Activated naive CD4-positive, alpha-beta T cell treated with anti-CD3 and anti-CD28 coated beads, Interleukin-2, amount 50 U/mL, for 72 hours (primary cell): ENCODE results near the gene EML4. TPM values are rescaled to one million over a fixed set of nuclear protein-coding genes. Genes with fewer than 3 reads are reported as not detected.
A peak's percentile ranks its signal among the peaks of the same experiment; 100 is the strongest.

Source experiments
- ATAC-seq, 2 donors: fragments of 150-1000 bp; cut with Tn5 transposase; 2 replicates each; pipeline ENCODE4 v1.10.0; 2021; ENCODE audit warnings: mild to moderate bottlenecking in 2 of 2, moderate library complexity in 2 of 2
- DNase-seq, 2 donors: peaks; one replicate each; pipeline ENCODE4 v3.0.0; 2021 to 2022; ENCODE audit warnings: low spot score in 2 of 2
- H3K27ac Mint-ChIP-seq, 2 donors: one replicate each; pipeline ENCODE4 v1.8.0; 2022; ENCODE audit warnings: mild to moderate bottlenecking in 2 of 2, mixed read lengths in 2 of 2
- H3K36me3 Mint-ChIP-seq, 2 donors: one replicate each; pipeline ENCODE4 v1.8.0; 2022; ENCODE audit warnings: mixed read lengths in 2 of 2
- H3K9me3 Mint-ChIP-seq, 2 donors: one replicate each; pipeline ENCODE4 v1.8.0; 2022; ENCODE audit warnings: mixed read lengths in 2 of 2
- total RNA-seq, 2 donors: library from RNA; stranded (reverse); gene quantifications; one replicate each; pipeline ENCODE4 v1.2.3, GENCODE V29; 2022

Gene EML4
- total RNA-seq, 2 donors from 2014 or later = 56.6 to 85.7 TPM

DNA sequence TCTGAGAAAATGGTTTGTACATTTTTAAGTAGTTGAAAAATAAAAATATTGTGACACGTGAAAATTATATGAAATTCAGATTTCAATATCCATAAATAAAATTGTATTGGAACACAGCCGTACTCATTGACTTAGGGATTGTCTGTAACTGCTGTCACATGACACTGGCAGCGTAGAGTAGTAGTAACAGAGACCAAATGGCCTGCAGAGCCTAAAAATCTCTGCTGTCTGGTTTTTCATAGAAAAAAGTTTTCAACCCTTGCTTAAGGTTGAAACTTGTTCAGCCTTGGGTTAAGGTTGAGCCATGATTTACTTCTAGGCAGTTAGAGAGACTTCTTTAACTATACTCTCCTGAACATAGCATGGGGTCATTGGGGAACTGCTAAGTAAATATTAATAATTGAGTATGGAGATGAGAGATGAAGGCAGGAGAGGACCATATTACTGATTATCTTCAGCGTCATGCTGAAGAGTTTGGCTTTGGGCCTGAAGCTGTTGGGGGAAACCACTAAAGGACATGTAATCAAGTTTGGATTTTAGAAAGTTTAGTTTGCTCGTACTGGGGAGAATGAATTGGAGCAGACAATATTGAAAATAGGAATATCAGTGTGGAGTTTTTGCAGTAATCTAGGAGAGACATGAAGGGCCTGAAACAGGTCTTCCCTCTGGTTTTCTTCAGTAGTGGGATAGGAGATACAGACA is 16.2 kb downstream of the EML4 start:
- no peaks in the 10 kb centered on the region for H3K9me3 Mint-ChIP-seq
- H3K36me3 Mint-ChIP-seq = peaks cover 0 to 17% of the 10 kb centered on the region in 2 donors
- ATAC-seq (no peak), DNase-seq (no peak)
- H3K27ac Mint-ChIP-seq = no peak overlapping the region

GRCh38 chr2:42186366-42186765 is 17.2 kb downstream of the EML4 start:
- Mint-ChIP-seq H3K36me3 (peaks cover 0 to 15% of the 10 kb centered on the region in 2 donors), H3K9me3 (no peaks in the 10 kb centered on the region), H3K27ac (no peak overlapping the region)
- DNase-seq (no peak), ATAC-seq (no peak)

DNA sequence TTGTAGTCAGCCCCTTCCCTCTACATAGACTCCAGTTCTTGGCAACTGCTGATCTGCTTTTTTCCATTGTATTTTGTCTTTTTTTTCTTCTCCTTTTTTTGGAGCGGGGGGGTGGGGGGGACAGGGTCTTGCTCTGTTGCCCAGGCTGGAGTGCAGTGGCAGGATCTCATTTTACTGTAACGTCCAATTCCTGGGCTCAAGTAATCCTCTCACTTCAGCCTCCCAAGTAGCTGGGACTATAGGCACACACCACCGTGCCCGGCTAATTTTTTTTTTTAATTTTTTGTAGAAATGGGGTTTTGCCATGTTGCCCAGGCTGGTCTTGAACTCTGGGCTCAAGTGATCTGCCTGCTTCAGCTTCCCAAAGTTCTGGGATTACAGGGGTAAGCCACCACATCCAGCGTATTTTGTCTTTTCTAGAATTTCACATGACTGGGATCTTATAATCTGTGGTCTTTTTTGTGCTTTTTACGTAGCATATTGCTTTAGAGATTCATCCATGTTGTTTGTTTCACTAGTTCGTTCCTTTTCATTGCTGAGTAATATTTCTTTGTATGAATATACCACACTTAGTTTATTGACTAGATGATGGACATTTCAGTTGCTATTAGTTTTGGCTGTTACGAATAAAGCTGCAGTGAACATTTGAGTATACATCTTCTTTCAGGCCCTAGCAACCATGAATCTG is 17.9 kb downstream of the EML4 start:
- no peak overlapping the region for H3K27ac Mint-ChIP-seq
- no peak for DNase-seq

GRCh38 chr2:42187886-42188285 is 18.7 kb downstream of the EML4 start:
- Mint-ChIP-seq H3K27ac (no peak overlapping the region), H3K9me3 (no peaks in the 10 kb centered on the region), H3K36me3 (peaks cover 0 to 11% of the 10 kb centered on the region in 2 donors)
- DNase-seq (no peak), ATAC-seq (no peak)

More for the DNA sequence above, 17.9 kb downstream of the EML4 start:
- Mint-ChIP-seq H3K36me3 (peaks cover 0 to 11% of the 10 kb centered on the region in 2 donors), H3K9me3 (no peaks in the 10 kb centered on the region)
- no peak for ATAC-seq

DNA sequence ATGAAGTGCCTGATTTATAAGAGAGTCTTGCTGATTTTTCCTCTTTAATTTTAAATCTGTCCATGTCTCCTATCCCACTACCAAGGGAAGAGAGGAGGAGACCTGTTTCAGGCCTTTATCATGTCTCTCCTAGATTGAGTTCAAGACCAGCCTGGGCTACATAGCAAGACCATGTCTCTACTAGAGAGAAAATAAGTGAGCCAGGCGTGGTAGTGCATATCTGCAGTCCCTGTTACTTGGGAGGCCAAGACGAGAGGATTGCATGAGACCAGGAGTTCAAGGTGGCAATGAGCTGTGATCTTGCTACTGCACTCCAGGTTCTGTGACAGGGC is 20.0 kb downstream of the EML4 start:
- H3K36me3 Mint-ChIP-seq = peaks cover 0 to 11% of the 10 kb centered on the region in 2 donors
- no peak overlapping the region for H3K27ac Mint-ChIP-seq
- DNase-seq = no peak
- ATAC-seq = no peak
- no peaks in the 10 kb centered on the region for H3K9me3 Mint-ChIP-seq

DNA sequence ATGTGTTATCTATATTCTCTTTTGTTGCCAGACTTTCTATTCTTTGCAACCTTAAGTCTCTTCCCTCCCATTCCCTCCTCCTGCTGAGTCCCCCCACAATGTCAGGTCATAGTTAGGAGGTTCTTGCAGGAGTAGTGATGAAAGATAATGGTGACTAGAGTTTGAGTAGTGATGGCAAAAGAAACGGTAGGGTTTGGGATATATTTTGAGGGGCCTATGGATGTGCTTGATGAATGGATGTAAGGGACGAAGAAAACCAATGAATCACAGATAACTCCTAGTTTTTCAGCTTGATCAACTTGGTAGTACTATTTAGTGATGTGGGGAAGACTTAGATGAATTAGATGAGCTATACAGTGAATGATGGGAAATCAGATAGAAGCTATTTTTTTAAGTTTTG is 21.0 kb downstream of the EML4 start:
- Mint-ChIP-seq H3K36me3 (peaks cover 0 to 11% of the 10 kb centered on the region in 2 donors), H3K9me3 (no peaks in the 10 kb centered on the region), H3K27ac (no peak overlapping the region)
- ATAC-seq = no peak
- no peak for DNase-seq

DNA sequence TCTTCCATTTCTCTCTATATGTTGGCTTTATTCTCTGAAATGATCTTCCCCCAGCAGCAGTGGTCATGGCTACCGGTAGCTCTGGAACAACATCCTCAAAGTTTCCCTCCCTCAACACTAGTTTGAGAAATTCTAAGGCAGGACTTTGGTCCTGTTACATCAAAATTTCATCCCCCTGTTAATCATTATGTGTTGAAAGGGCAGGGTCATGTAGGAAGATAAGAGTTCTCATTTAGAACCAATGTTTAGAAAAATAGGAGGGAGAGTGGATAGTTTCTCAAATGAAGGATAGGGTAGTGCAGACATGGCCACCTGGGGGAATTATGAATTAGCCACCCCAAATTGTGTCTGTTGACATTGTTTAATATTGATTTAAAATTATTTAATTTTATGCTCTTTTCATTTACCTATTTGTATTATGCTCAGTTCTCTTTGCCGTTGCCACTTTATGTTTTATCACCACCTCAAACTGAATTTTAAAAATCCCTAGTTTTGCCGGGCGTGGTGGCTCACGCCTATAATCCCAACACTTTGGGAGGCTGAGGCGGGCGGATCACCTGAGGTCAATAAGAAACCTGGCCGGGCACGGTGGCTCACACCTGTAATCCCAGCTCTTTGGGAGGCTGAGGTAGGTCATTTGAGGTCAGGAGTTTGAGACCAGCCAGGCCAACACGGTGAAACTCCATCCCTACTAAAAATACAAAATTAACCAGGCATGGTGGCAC is 22.3 kb downstream of the EML4 start:
- H3K36me3 Mint-ChIP-seq = peaks cover 0 to 11% of the 10 kb centered on the region in 2 donors
- H3K9me3 Mint-ChIP-seq = no peaks in the 10 kb centered on the region
- no peak for ATAC-seq
- no peak overlapping the region for H3K27ac Mint-ChIP-seq
- DNase-seq = no peak

DNA sequence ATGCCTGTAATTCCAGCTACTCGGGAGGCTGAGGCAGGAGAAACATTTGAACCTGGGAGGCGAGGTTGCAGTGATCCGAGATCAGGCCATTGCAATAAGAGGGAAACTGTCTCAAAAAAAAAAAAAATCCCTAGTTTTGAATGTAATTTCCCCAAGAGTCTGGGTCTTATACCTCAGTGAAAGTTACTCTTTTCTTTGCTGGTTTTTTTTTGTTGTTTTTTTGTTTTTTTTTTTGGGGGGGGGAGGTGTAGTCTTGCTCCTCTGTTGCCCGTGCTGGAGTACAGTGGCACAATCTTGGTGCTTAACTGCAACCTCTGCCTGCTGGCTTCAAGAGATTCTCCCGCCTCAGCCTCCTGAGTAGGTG is 22.8 kb downstream of the EML4 start:
- Mint-ChIP-seq H3K27ac (peak overlapping the region; percentile 14 to 32), H3K9me3 (no peaks in the 10 kb centered on the region), H3K36me3 (peaks cover 0 to 10% of the 10 kb centered on the region in 2 donors)
- no peak for ATAC-seq
- no peak for DNase-seq

DNA sequence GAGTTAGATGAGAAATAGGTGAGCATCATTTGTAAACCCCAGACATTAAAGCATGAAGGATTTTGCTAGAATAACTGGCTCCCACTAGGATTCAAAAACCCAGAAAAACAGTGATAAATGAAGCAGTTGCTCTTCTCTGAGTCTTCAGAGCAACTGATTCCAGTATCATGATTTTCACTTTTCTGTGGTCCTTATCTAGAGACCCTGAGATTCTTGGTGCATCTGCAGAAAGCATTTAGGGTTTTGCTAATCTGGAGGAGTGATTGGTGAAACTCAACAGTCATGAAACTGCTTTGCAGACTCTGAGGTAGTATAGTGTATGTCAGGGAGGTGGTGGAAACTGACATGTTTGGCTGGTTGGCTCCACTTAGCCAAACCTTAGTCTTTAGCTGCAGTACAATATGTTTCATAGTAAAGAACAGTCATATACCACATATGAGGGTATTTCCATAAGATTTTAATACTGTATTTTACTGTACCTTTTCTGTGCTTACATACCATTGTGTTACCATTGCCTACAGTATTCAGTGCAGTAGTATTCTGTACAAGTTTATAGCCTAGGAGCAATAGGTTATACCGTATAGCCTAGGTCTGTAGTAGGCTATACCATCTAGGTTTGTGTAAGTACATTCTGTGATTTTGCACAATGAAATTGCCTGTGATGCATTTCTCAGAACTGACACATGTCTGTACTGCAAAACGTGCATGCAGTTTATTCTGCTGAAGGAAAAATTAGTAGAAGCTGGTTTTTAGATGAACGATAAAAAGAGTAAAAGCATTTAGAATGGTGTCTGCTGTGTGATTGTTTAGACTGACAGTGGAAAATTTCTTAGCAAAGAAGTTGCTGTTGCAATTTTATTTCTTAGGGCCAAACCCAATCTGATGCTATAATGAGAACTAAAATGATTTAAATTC is 23.8 kb downstream of the EML4 start:
- DNase-seq = no peak
- Mint-ChIP-seq H3K27ac (peak overlapping the region in 1 of 2 donors; percentile 32), H3K9me3 (no peaks in the 10 kb centered on the region), H3K36me3 (peaks cover 0 to 3% of the 10 kb centered on the region in 2 donors)
- peak; percentile 86 to 95 for ATAC-seq

GRCh38 chr2:42193722-42194187 is 24.6 kb downstream of the EML4 start:
- Mint-ChIP-seq H3K36me3 (peaks cover 0 to 10% of the 10 kb centered on the region in 2 donors), H3K27ac (no peak overlapping the region), H3K9me3 (no peaks in the 10 kb centered on the region)
- DNase-seq (no peak), ATAC-seq (peak in 1 of 2 donors; percentile 18)

DNA sequence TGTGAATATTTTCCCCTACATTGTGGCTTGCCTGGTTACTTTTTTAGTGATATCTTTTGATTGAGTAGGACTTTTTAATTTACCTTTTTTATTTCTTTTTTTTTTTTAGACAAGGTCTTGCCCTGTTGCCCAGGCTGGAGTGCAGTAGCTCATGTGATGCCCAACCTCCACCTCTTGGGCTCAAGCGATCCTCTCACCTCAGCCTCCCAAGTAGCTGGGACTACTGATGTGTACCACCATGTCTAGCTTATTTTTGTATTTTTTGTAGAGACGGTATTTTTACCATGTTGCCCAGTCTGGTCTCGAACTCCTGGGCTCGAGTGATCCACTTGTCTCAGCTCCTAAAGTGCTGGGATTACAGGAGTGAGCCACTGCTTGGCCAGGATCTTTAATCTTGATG is 25.3 kb downstream of the EML4 start:
- peaks cover 0 to 16% of the 10 kb centered on the region in 2 donors for H3K36me3 Mint-ChIP-seq
- DNase-seq (no peak), ATAC-seq (no peak)
- no peaks in the 10 kb centered on the region for H3K9me3 Mint-ChIP-seq
- no peak overlapping the region for H3K27ac Mint-ChIP-seq

GRCh38 chr2:42195559-42195958 is 26.4 kb downstream of the EML4 start:
- H3K9me3 Mint-ChIP-seq = no peaks in the 10 kb centered on the region
- no peak for DNase-seq
- H3K36me3 Mint-ChIP-seq = peaks cover 0 to 19% of the 10 kb centered on the region in 2 donors
- no peak overlapping the region for H3K27ac Mint-ChIP-seq
- ATAC-seq = no peak

DNA sequence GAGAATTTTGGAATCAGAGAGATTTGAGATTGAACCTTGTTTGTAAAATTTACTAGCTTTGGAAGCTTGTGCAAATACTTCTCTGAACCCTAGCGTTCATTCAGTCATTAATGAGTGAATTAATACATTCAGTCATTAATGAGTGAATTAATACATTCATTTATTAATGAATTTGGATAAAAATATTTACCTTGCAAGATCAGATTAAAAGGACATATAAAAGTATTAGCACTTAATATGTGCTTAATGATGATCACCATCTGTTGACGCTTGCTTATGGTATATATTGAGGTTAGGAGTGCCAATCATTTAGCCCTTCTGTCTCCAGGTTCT is 26.9 kb downstream of the EML4 start:
- no peak overlapping the region for H3K27ac Mint-ChIP-seq
- H3K36me3 Mint-ChIP-seq = peaks cover 0 to 19% of the 10 kb centered on the region in 2 donors
- no peaks in the 10 kb centered on the region for H3K9me3 Mint-ChIP-seq
- no peak for DNase-seq
- ATAC-seq = no peak

GRCh38 chr2:42196403-42197267 is 27.5 kb downstream of the EML4 start:
- H3K36me3 Mint-ChIP-seq = peaks cover 0 to 19% of the 10 kb centered on the region in 2 donors
- peak overlapping the region in 1 of 2 donors; percentile 69 for H3K27ac Mint-ChIP-seq
- H3K9me3 Mint-ChIP-seq = no peaks in the 10 kb centered on the region
- no peak for DNase-seq
- peak in 1 of 2 donors; percentile 42 for ATAC-seq

DNA sequence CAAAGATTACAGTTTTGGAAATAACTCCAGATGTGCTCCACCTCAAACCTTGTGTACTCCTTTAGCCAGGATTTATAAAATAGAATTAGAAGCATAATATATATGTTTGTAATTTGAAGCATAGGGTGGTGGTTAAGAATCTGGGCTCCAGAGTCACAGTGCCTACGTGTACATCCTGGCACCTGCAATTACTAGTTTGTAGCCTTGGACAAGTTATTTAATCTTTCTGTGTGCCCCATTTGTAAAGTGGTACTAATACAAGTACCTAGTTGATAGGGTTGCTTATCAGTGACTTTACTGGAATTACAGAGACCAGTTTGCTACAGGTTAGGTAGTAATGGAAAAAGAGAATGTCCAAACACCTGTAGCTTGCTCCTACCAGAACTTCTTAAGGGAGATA is 28.6 kb downstream of the EML4 start:
- no peaks in the 10 kb centered on the region for H3K9me3 Mint-ChIP-seq
- ATAC-seq = no peak
- H3K36me3 Mint-ChIP-seq = peaks cover 0 to 19% of the 10 kb centered on the region in 2 donors
- H3K27ac Mint-ChIP-seq = peak overlapping the region; percentile 24 to 32
- no peak for DNase-seq

- ATAC-seq = no peak
- H3K9me3 Mint-ChIP-seq = no peaks in the 10 kb centered on the region
- no peak for DNase-seq
- H3K27ac Mint-ChIP-seq = peak overlapping the region in 1 of 2 donors; percentile 32
- H3K36me3 Mint-ChIP-seq = peaks cover 0 to 19% of the 10 kb centered on the region in 2 donors
Measured at GRCh38 chr2:42198466-42198865, 29.3 kb downstream of the EML4 start.
